K562 (cell line): ENCODE measurements around the gene DDR1. TPM values are rescaled to one million over a fixed set of nuclear protein-coding genes. Genes with fewer than 3 reads are reported as not detected.
A peak's percentile ranks its signal among the peaks of the same experiment; 100 is the strongest.

Source experiments
- ATAC-seq: fragments of 200-7000 bp; cut with Tn5 transposase; 3 replicates; pipeline ENCODE4 v1.9.1; 2020; ENCODE audit warnings: moderate library complexity
- BruUV-seq: library from RNA; stranded (reverse); fragments of 400-500 nt; replicated peaks from 2 replicates; lab custom pipeline; 2021; lab: Mats Ljungman, UMichigan
- CTCF ChIA-PET: fragments of 300-600 bp; formaldehyde crosslinking; extraction: SDS; loops from one replicate; lab custom pipeline; 2021; ENCODE audit warnings: low intra/inter-chr PET ratio; lab: Yijun Ruan, JAX
- POLR2A ChIA-PET: fragments of 300-600, 350-650 bp; sonication (Branson Sonifier 250); formaldehyde crosslinking; extraction: SDS; loops from one replicate; lab custom pipeline; 2021; ENCODE audit warnings: antibody characterized with exemption, inconsistent platforms; lab: Yijun Ruan, JAX
- DNase-seq, 4 experiments: peaks; one replicate each; pipeline versions ENCODE4 v3.0.0 to v3.0.0-alpha.2; 2011 to 2018; ENCODE audit warnings: low spot score in 3 of 4, mixed read lengths in 3 of 4; ENCODE audit errors: extremely low read depth in 1 of 4
- FAIRE-seq: peaks from 2 replicates; lab custom pipeline; 2011; peaks lifted over from hg19 to GRCh38; lab: Jason Lieb, UNC
- H2AFZ ChIP-seq: 2 replicates; pipeline ENCODE4 v1.6.0; 2011; ENCODE audit warnings: low read depth, low read length, control low read depth, inconsistent platforms
- H3K27ac ChIP-seq: fragments of 200-600 bp; 3 replicates; pipeline ENCODE4 v1.8.0; 2011; ENCODE audit warnings: low read depth, mild to moderate bottlenecking, control low read depth, inconsistent platforms, low read length, moderate library complexity, mixed read lengths; ENCODE audit errors: extremely low read depth
- H3K27me3 ChIP-seq, 2 experiments: fragments of 300-600 bp in 1 of 2; 2 replicates in 1 of 2; 3 replicates in 1 of 2; pipeline versions ENCODE4 v1.6.0 to v1.8.0; 2011; ENCODE audit warnings: inconsistent platforms in 2 of 2, low read length in 2 of 2, mild to moderate bottlenecking in 1 of 2, mixed read lengths in 1 of 2, moderate library complexity in 1 of 2; ENCODE audit not compliant: control insufficient read depth in 2 of 2, insufficient read depth in 2 of 2
- H3K36me3 ChIP-seq: fragments of 300-600 bp; 3 replicates; pipeline ENCODE4 v1.8.0; 2011; ENCODE audit warnings: mild to moderate bottlenecking, low read length, inconsistent platforms; ENCODE audit not compliant: control insufficient read depth, insufficient read depth
- H3K4me1 ChIP-seq, 2 experiments: fragments of 200-600 bp in 1 of 2; replicated peaks in 1 of 2; 2 replicates in 1 of 2; 3 replicates in 1 of 2; pipeline versions ENCODE4 v1.5.1 to v1.8.0; 2011; ENCODE audit warnings: inconsistent platforms in 2 of 2, low read length in 2 of 2, mild to moderate bottlenecking in 1 of 2, mixed read lengths in 1 of 2, moderate library complexity in 1 of 2; ENCODE audit not compliant: control insufficient read depth in 2 of 2, insufficient read depth in 2 of 2
- H3K4me2 ChIP-seq: 2 replicates; pipeline ENCODE4 v1.6.1; 2011; ENCODE audit warnings: low read length, control low read depth, inconsistent platforms, mixed read lengths; ENCODE audit not compliant: insufficient read depth
- H3K4me3 ChIP-seq: fragments of 200-600 bp; sonication (generic), shearing (Covaris generic); 2 replicates; pipeline ENCODE4 v1.5.1; 2016; ENCODE audit warnings: control low read depth, inconsistent platforms
- H3K79me2 ChIP-seq: fragments of 200-600 bp; 3 replicates; pipeline ENCODE4 v1.8.0; 2011; ENCODE audit warnings: low read length, inconsistent platforms; ENCODE audit not compliant: control insufficient read depth, insufficient read depth
- H3K9ac ChIP-seq, 2 experiments: 2 replicates each; pipeline versions ENCODE4 v1.6.0 to v1.6.1; 2011; ENCODE audit warnings: low read depth in 2 of 2, low read length in 2 of 2, control low read depth in 1 of 2, inconsistent platforms in 1 of 2, mild to moderate bottlenecking in 1 of 2, mixed read lengths in 1 of 2; ENCODE audit not compliant: insufficient read depth in 1 of 2
- H3K9me1 ChIP-seq: one replicate; pipeline ENCODE4 v1.6.0; 2011; ENCODE audit warnings: inconsistent platforms, mild to moderate bottlenecking, low read length, moderate library complexity; ENCODE audit not compliant: control insufficient read depth, insufficient read depth
- H3K9me3 ChIP-seq: replicated peaks from 2 replicates; pipeline ENCODE4 v1.5.1; 2011; ENCODE audit warnings: low read depth, low read length, inconsistent platforms; ENCODE audit not compliant: control insufficient read depth, insufficient read depth
- H4K20me1 ChIP-seq: replicated peaks from 2 replicates; pipeline ENCODE4 v1.6.1; 2011; ENCODE audit warnings: low read length, inconsistent platforms, mixed read lengths; ENCODE audit not compliant: control insufficient read depth, insufficient read depth
- C11orf30 ChIP-seq: fragments of 450-650 bp; IDR thresholded peaks from 2 replicates; pipeline ENCODE4 v1.6.1; 2016; ENCODE audit warnings: low read depth, mild to moderate bottlenecking
- CC2D1A ChIP-seq: fragments of 450-650 bp; IDR thresholded peaks from 2 replicates; pipeline ENCODE4 v1.6.1; 2017; ENCODE audit warnings: mild to moderate bottlenecking
- CXXC5 ChIP-seq: fragments of 250-450 bp; sonication (Bioruptor Pico); IDR thresholded peaks from 2 replicates; pipeline ENCODE4 v1.8.0; 2022; ENCODE audit warnings: inconsistent platforms, mild to moderate bottlenecking, moderate library complexity
- KDM2B ChIP-seq: fragments of 250-450 bp; sonication (Bioruptor Pico); IDR thresholded peaks from 2 replicates; pipeline ENCODE4 v1.8.0; 2021; ENCODE audit warnings: mild to moderate bottlenecking, moderate library complexity
- MAFG ChIP-seq: fragments of 450-650 bp; conservative IDR thresholded peaks from 2 replicates; pipeline ENCODE4 v1.6.1; 2016; ENCODE audit warnings: missing genetic modification characterization, missing compliant biosample characterization
- POLR3G ChIP-seq: IDR thresholded peaks from 2 replicates; pipeline ENCODE4 v1.6.1; 2011; ENCODE audit not compliant: insufficient read length, insufficient replicate concordance; ENCODE audit errors: extremely low read depth
- PRPF4 ChIP-seq: fragments of 200-400 bp; formaldehyde crosslinking; IDR thresholded peaks from one replicate; pipeline ENCODE4 v1.6.1; 2017; ENCODE audit warnings: low read length, low read depth, mild to moderate bottlenecking; ENCODE audit not compliant: insufficient read depth, poor library complexity, severe bottlenecking
- RAD51 ChIP-seq: fragments of 450-650 bp; IDR thresholded peaks from 2 replicates; pipeline ENCODE4 v1.7.1; 2016; ENCODE audit warnings: low read depth, mild to moderate bottlenecking, borderline replicate concordance
- STAT5B ChIP-seq: fragments of 250-450 bp; sonication (Bioruptor Pico); IDR thresholded peaks from 2 replicates; pipeline ENCODE4 v1.8.0; 2021; ENCODE audit warnings: mild to moderate bottlenecking, inconsistent platforms
- TFE3 ChIP-seq: fragments of 450-650 bp; formaldehyde crosslinking; IDR thresholded peaks from 2 replicates; pipeline ENCODE4 v1.4.0; 2020; ENCODE audit warnings: mild to moderate bottlenecking, mixed read lengths
- USF1 ChIP-seq: sonication (generic); formaldehyde crosslinking; IDR thresholded peaks from 2 replicates; pipeline ENCODE4 v1.9.0; 2022; ENCODE audit warnings: mild to moderate bottlenecking, missing genetic modification reagents
- ZBTB1 ChIP-seq: sonication (generic); formaldehyde crosslinking; IDR thresholded peaks from 2 replicates; pipeline ENCODE4 v1.8.1; 2023; ENCODE audit warnings: missing genetic modification reagents, low read depth, mild to moderate bottlenecking, borderline replicate concordance
- ZNF316 ChIP-seq: fragments of 450-650 bp; IDR thresholded peaks from 2 replicates; pipeline ENCODE4 v1.6.1; 2016
- ZNF431 ChIP-seq: sonication (generic); formaldehyde crosslinking; IDR thresholded peaks from 2 replicates; pipeline ENCODE4 v1.8.0; 2022; ENCODE audit warnings: mild to moderate bottlenecking, missing genetic modification reagents
- ZNF512 ChIP-seq: IDR thresholded peaks from 2 replicates; pipeline ENCODE4 v1.6.1; 2016; ENCODE audit warnings: missing genetic modification characterization, missing compliant biosample characterization
- ZNF551 ChIP-seq: fragments of 250-450 bp; sonication (Bioruptor Pico); IDR thresholded peaks from 2 replicates; pipeline ENCODE4 v1.5.0; 2021; ENCODE audit warnings: mild to moderate bottlenecking, moderate library complexity
- WGBS: fragments of 100-300 bp; shearing (Covaris generic); methylation state at CpG from one replicate; pipeline ENCODE4 v1.1.6; 2016; ENCODE audit warnings: low coverage, mixed read lengths; ENCODE audit not compliant: insufficient coverage; ENCODE audit errors: missing lambda C conversion rate; 5-methylcytosine and 5-hydroxymethylcytosine counted together
- in situ Hi-C: fragments of 300-500 bp; cut with MboI; formaldehyde crosslinking; loops from 4 replicates; pipeline ENCODE4 v1.15.0; 2018; ENCODE audit warnings: inconsistent platforms, mixed read lengths
- intact Hi-C: fragments of 100-400 bp; cut with micrococcal nuclease; formaldehyde crosslinking; loops from 2 replicates; pipeline ENCODE4 v1.14.2; 2022
- polyA plus RNA-seq, 8 experiments: library from polyadenylated mRNA; depleted of rRNA in 4 of 8; stranded (reverse) in 5 of 8; unstranded in 3 of 8; fragments of >200 nt; fragmentation: Nextera tagmentation in 2 of 8; fragmentation: Illumina TruSeq in 1 of 8; extraction: Ambion mirVana in 2 of 8; extraction: Trizol in 1 of 8; gene quantifications; 2 replicates each; pipeline versions ENCODE4 v1.2.1 to v1.2.3, GENCODE V29; 2011 to 2014; ENCODE audit warnings: inconsistent platforms in 1 of 8, missing spikeins in 1 of 8
- total RNA-seq, 7 experiments: library from RNA; depleted of rRNA in 6 of 7; stranded (reverse); fragments of >200 nt in 6 of 7; fragmentation: Illumina TruSeq in 2 of 7; extraction: Trizol in 2 of 7; gene quantifications; 2 replicates each; pipeline versions ENCODE4 v1.2.1 to v1.2.3, GENCODE V29; 2011 to 2021; ENCODE audit warnings: low replicate concordance in 1 of 7
- TF ChIP-seq, protein P1 (sequence below): sonication (generic); formaldehyde crosslinking; IDR thresholded peaks from 2 replicates; pipeline ENCODE4 v1.5.0; 2020; ENCODE audit warnings: missing genetic modification reagents

The DDR1 gene
- total and polyA plus RNA-seq, 9 of the 15 experiments (the other 6 are each of a cell fraction or from before 2014, with no cell fraction given): 1.4 to 44.6 (median 12.2) TPM

GRCh38 chr6:30840084-30840934 is 44.0 kb upstream of the DDR1 start:
- ChIA-PET CTCF (no interaction called here), POLR2A (interaction anchor here (0.6 to 2.3 kb wide), 15 partner anchors 8 to 292 kb away, joined by 3 to 8 read pairs (median 3); partner anchors contain the start of gene DDR1)
- Histone ChIP-seq H3K9me3 (peaks cover 2% of the 10 kb centered on the region; the same call in 1 of the 2 replicates), H3K4me3 (no peak overlapping the region), H3K79me2 (no peaks in the 10 kb centered on the region), H4K20me1 (no peaks in the 10 kb centered on the region), H3K9ac (peak overlapping the region; percentile 30 to 80; a peak in 2 of 4 replicates), H3K27me3 (no peaks in the 10 kb centered on the region), H2AFZ (peak overlapping the region; percentile 80), H3K27ac (no peak overlapping the region), H3K4me1 (peaks cover 27 to 32% of the 10 kb centered on the region in 2 experiments; a peak in 3 of 5 replicates), H3K4me2 (peak overlapping the region; percentile 15; the same call in 1 of the 2 replicates), H3K9me1 (peaks cover 4% of the 10 kb centered on the region), H3K36me3 (no peaks in the 10 kb centered on the region)
- no TSS peak for BruUV-seq
- in situ Hi-C loops: no loop called here
- intact Hi-C loops: no loop called here
- ATAC-seq: peak; percentile 49; the same call in 2 of the 3 replicates
- peak in 1 of 4 experiments; percentile 26 for DNase-seq
- 34% methylated on average over 9 of the region's 9 CpGs for WGBS
- FAIRE-seq: no peak
- TF ChIP-seq POLR3G (no peak), PRPF4 (no peak), STAT5B (no peak), C11orf30 (peak; percentile 40; the same call in 1 of the 2 replicates), MAFG (peak; percentile 16; the same call in 1 of the 2 replicates), ZBTB1 (no peak), TFE3 (peak; percentile 76), KDM2B (CRISPR knock-in tag) (no peak), CC2D1A (no peak), ZNF551 (CRISPR knock-in tag) (no peak), ZNF431 (CRISPR knock-in tag) (no peak), ZNF316 (peak; percentile 70), ZNF512 (tag) (peak; percentile 51; the same call in 1 of the 2 replicates), USF1 (CRISPR knock-in tag) (no peak), RAD51 (peak; percentile 59; the same call in 1 of the 2 replicates), CXXC5 (CRISPR knock-in tag) (no peak)
- TF ChIP-seq, protein P1, sequence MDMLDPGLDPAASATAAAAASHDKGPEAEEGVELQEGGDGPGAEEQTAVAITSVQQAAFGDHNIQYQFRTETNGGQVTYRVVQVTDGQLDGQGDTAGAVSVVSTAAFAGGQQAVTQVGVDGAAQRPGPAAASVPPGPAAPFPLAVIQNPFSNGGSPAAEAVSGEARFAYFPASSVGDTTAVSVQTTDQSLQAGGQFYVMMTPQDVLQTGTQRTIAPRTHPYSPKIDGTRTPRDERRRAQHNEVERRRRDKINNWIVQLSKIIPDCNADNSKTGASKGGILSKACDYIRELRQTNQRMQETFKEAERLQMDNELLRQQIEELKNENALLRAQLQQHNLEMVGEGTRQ: peak; percentile 25; the same call in 1 of the 2 replicates
